Activated B cell treated with CpG ODN at 0.5 μM for 24 hours (primary cell): ENCODE data around the gene GLOD4. TPM values are rescaled to one million over a fixed set of nuclear protein-coding genes. Genes with fewer than 3 reads are reported as not detected.

Experiments used
- ATAC-seq: fragments of 200-7000 bp; cut with Tn5 transposase; one replicate; pipeline ENCODE4 v1.10.0; 2021; ENCODE audit warnings: low read depth, mild to moderate bottlenecking, moderate library complexity
- CTCF ChIA-PET: fragments of 350-600 bp; sonication (Branson Sonifier 250); formaldehyde crosslinking; loops from one replicate; lab custom pipeline; 2021; ENCODE audit warnings: antibody characterized with exemption; lab: Charles Lee
- POLR2A ChIA-PET: fragments of 350-600 bp; sonication (Branson Sonifier 250); formaldehyde crosslinking; loops from one replicate; lab custom pipeline; 2021; ENCODE audit warnings: antibody characterized with exemption; lab: Charles Lee
- DNase-seq: peaks from one replicate; pipeline ENCODE4 v3.0.0; 2022
- H3K27ac Mint-ChIP-seq: one replicate; pipeline ENCODE4 v1.8.0; 2020; ENCODE audit warnings: mixed read lengths
- H3K27me3 Mint-ChIP-seq: one replicate; pipeline ENCODE4 v1.8.0; 2021; ENCODE audit warnings: mixed read lengths
- H3K36me3 Mint-ChIP-seq: one replicate; pipeline ENCODE4 v1.8.0; 2021; ENCODE audit warnings: low read depth, mixed read lengths
- H3K4me1 Mint-ChIP-seq: one replicate; pipeline ENCODE4 v1.8.0; 2021; ENCODE audit warnings: mixed read lengths
- H3K4me3 Mint-ChIP-seq: one replicate; pipeline ENCODE4 v1.8.0; 2020; ENCODE audit warnings: mild to moderate bottlenecking, mixed read lengths
- H3K9me3 Mint-ChIP-seq: one replicate; pipeline ENCODE4 v1.8.0; 2020; ENCODE audit warnings: mixed read lengths
- CTCF ChIP-seq: fragments of 200-600 bp; IDR thresholded peaks from one replicate; pipeline ENCODE4 v1.8.0; 2022; ENCODE audit warnings: antibody characterized with exemption, mild to moderate bottlenecking
- intact Hi-C: fragments of 100-400 bp; cut with micrococcal nuclease; formaldehyde crosslinking; loops from one replicate; pipeline ENCODE4 v1.15.1; 2024
- total RNA-seq: library from RNA; stranded (reverse); gene quantifications from 2 replicates; pipeline ENCODE4 v1.2.3, GENCODE V29; 2022

GLOD4 gene
- total RNA-seq, 1 donor from 2014 or later = 51.4 TPM

GRCh38 chr17:826778-827177 lies 44.7 kb upstream of the GLOD4 start:
- no peak for DNase-seq
- intact Hi-C loops = no loop called here

GRCh38 chr17:825216-825615 lies 43.1 kb upstream of the GLOD4 start:
- ATAC-seq (no peak), DNase-seq (no peak)
- Mint-ChIP-seq H3K27ac (no peak overlapping the region), H3K9me3 (no peaks in the 10 kb centered on the region), H3K4me3 (no peak overlapping the region), H3K36me3 (no peaks in the 10 kb centered on the region), H3K4me1 (no peaks in the 10 kb centered on the region), H3K27me3 (no peaks in the 10 kb centered on the region)
- TF ChIP-seq CTCF = no peak
- ChIA-PET POLR2A (no interaction called here), CTCF (no interaction called here)
- intact Hi-C loops = no loop called here

More at GRCh38 chr17:826778-827177, 44.7 kb upstream of the GLOD4 start:
- Mint-ChIP-seq H3K36me3 (no peaks in the 10 kb centered on the region), H3K27ac (no peak overlapping the region), H3K4me1 (no peaks in the 10 kb centered on the region), H3K4me3 (no peak overlapping the region), H3K9me3 (no peaks in the 10 kb centered on the region), H3K27me3 (no peaks in the 10 kb centered on the region)
- TF ChIP-seq CTCF = no peak
- POLR2A ChIA-PET = no interaction called here
- CTCF ChIA-PET = no interaction called here
- ATAC-seq = no peak

- ATAC-seq = no peak
- Mint-ChIP-seq H3K4me3 (no peak overlapping the region), H3K9me3 (no peaks in the 10 kb centered on the region), H3K27me3 (no peaks in the 10 kb centered on the region), H3K36me3 (no peaks in the 10 kb centered on the region), H3K27ac (no peak overlapping the region), H3K4me1 (no peaks in the 10 kb centered on the region)
- intact Hi-C loops = no loop called here
- CTCF ChIA-PET = no interaction called here
- DNase-seq = no peak
- POLR2A ChIA-PET = no interaction called here
- TF ChIP-seq CTCF = no peak
These were observed 42.3 kb upstream of the GLOD4 start for GRCh38 chr17:824378-824777.

- ChIA-PET POLR2A (no interaction called here), CTCF (no interaction called here)
- ATAC-seq (no peak), DNase-seq (no peak)
- Mint-ChIP-seq H3K4me3 (no peak overlapping the region), H3K27ac (no peak overlapping the region), H3K9me3 (no peaks in the 10 kb centered on the region), H3K4me1 (no peaks in the 10 kb centered on the region), H3K27me3 (no peaks in the 10 kb centered on the region), H3K36me3 (no peaks in the 10 kb centered on the region)
- intact Hi-C loops = no loop called here
- no peak for TF ChIP-seq CTCF
These were observed 41.4 kb upstream of the GLOD4 start for GRCh38 chr17:823501-823902.

GRCh38 chr17:819251-819650 lies 37.2 kb upstream of the GLOD4 start:
- intact Hi-C loops = no loop called here
- DNase-seq (no peak), ATAC-seq (no peak)
- Mint-ChIP-seq H3K4me3 (no peak overlapping the region), H3K4me1 (no peaks in the 10 kb centered on the region), H3K9me3 (no peaks in the 10 kb centered on the region), H3K36me3 (no peaks in the 10 kb centered on the region), H3K27ac (no peak overlapping the region), H3K27me3 (no peaks in the 10 kb centered on the region)
- ChIA-PET POLR2A (no interaction called here), CTCF (interaction anchor here (0.6 kb wide), 1 partner anchor 8 kb away, joined by 3 read pairs; no protein-coding TSS in a partner anchor)
- no peak for TF ChIP-seq CTCF
